AG20443 (cell line): ENCODE measurements around the gene THAP8.

Source experiments
- DNase-seq: peaks from one replicate; pipeline ENCODE4 v3.0.0; 2012; ENCODE audit warnings: low spot score, mixed read lengths

Gene THAP8, protein sequence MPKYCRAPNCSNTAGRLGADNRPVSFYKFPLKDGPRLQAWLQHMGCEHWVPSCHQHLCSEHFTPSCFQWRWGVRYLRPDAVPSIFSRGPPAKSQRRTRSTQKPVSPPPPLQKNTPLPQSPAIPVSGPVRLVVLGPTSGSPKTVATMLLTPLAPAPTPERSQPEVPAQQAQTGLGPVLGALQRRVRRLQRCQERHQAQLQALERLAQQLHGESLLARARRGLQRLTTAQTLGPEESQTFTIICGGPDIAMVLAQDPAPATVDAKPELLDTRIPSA

DNA sequence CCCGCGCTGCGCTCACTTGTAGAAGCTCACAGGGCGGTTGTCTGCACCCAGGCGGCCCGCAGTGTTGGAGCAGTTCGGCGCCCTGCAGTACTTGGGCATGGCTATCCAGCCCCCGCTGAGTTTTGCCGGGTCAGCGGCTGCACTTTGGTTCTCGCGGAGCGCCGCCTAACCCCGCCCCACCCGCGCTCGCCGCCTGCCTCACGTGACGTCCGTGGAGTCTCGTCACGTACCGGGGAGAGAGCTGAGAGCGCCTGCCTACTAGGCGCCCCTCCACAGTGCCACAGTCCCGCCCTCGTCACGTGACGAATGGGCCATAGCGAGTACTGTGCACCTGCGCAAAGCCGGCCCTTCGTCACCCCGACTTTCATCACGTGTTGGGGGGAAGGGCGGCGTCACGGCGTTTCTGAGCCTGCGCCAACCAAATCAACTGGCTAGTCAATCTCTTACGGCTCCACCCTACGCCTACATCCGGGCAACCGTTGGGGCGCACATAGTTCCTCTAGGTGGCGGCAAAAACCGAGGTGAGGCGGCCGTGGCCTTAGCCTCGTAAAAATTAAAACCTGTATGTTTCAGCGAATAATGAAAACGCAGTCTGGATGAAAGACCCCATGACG, at the start of gene THAP8:
Gene THAP8 (minus strand): TSS at position 167 of the 614 bp plus-strand sequence. CDS start 68 bp downstream, at position 99.
- DNase-seq, result peak; percentile 100

DNA sequence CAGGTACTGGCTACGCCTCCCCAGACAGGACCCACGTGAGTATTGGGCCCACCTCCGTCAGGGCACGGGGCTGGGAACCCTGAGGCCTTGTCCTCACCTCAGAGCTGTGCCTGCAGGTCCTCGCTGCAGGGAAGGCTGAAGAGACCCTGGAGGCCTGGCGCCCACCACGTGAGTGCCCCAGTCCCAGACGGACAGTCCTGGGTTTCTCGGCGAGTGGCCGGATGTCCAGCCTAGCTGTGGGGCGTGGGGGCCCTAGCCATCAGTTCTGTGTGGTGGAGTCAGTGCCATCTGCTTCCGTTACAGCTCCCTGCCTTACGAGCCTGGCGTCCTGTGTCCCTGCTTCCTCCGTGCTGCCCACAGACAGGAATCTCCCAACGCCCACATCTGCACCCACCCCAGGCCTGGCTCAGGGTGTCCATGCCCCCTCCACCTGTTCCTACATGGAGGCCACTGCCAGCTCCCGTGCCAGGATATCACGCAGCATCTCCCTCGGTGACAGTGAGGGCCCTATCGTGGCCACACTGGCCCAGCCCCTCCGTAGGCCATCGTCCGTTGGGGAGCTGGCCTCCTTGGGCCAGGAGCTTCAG, 49.0 kb upstream of the THAP8 start:
- no peak for DNase-seq

DNA sequence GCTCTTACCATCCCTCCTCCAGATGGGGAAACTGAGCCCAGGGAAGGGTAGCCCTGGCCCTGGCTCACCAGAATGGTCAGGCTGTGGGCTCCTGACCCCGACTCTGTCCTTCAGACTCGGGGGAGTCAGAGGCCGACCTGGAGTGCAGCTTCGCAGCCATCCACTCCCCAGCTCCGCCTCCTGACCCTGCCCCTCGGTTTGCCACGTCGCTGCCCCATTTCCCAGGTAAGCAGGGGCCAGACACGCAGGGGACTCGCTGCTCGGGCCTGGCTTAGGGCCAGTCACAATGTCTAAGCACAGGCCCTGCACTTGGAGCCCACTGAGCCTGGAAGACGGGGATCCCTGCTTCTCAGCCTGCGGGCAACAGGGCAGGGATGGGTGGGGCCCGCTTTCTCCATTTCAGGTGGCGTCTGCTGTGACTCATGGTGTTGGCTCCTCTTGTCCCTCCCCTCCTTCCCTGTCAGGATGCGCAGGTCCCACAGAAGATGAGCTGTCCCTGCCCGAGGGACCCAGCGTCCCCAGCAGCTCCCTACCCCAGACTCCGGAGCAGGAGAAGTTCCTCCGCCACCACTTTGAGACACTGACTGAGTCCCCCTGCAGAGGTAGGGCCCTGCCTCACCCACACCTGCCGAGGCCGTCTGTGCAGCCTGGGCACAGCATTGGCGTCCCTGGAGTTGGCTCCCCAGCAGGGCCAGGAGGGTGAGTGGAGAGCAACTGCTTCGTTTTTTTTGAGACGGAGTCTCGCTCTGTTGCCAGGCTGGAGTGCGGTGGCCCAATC, 47.7 kb upstream of the THAP8 start:
- no peak for DNase-seq

DNA sequence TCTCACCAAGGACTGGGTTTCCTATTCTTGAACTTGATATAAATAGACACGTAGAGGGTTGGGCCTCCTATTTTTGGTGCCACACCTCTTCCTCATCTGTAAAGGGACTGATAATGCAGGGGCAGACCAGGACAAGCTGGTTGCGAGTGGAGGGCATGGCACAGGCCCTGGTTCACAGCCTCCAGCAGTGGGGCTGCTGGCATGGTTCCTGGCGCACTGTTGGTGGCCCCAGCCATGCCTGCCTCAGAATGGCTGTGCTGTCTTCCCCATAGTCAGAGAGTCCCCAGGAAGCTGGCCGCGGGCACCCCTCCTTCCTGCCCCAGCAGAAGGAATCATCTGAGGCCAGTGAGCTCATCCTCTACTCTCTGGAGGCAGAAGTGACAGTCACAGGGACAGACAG, 46.4 kb upstream of the THAP8 start:
- no peak for DNase-seq

DNA sequence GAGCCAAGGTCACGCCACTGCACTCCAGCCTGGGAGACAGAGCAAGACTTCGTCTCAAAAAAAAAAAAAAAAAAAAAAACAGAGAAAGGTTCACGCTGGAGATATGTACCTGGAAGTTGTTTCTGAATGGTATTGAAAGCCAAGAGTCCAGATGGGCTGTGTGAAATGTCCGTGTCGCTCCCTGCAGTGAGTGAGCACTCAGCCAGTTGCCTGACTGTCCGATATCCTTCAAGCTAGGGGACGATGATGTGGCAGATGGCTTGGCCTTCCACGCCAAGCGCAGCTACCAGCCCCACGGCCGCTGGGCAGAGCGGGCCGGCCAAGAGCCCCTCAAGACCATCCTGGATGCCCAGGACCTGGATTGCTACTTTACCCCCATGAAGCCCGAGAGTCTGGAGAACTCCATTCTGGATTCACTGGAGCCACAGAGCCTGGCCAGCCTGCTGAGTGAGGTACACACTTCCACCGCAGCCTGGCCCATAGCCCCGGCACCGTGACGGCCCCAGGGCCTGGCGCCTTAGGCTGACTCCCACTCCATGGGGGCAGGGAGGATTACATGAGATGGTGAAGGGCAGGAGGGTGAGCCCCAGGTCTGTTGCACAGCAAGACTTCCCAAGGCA, 45.2 kb upstream of the THAP8 start:
- no peak for DNase-seq

DNA sequence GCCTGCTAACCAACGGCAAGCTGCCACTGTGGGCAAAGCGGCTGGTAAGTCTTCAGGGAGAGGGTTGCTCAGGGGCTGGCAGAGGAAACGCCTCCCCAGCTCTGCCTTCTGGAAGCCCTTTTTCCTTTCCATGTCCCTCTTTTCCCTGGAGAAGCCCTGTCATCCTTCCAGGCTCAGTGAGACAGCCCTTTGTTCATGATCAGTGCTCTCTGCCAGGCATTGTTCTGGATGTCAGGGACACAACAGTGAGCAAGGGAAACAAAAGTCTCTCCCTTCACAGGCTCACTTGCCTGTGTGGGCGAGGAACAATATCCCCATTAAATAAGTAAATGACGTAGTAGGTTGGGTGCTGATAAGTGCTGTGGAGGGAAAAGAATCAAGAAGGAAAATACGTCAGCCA, 43.0 kb upstream of the THAP8 start:
- no peak for DNase-seq

DNA sequence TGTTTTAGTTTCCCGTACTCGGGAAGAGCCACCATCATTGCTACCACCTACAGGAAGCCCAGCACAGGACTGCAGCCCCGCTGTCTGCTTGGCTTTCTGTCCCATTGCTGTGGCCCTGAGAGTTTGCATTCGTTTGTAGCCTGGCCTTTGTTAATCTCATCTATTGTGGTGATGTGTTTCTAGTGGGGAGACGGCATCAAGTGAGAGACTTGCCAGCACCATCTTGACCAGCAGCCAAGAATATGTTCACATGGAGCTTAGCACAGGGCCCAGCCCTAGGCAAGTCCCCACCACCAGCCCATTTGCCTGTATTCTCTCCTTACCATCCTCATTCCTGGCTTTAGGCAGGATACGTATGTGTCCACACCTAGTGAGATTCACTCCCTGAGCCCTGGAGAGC, 39.6 kb upstream of the THAP8 start:
- no peak for DNase-seq

DNA sequence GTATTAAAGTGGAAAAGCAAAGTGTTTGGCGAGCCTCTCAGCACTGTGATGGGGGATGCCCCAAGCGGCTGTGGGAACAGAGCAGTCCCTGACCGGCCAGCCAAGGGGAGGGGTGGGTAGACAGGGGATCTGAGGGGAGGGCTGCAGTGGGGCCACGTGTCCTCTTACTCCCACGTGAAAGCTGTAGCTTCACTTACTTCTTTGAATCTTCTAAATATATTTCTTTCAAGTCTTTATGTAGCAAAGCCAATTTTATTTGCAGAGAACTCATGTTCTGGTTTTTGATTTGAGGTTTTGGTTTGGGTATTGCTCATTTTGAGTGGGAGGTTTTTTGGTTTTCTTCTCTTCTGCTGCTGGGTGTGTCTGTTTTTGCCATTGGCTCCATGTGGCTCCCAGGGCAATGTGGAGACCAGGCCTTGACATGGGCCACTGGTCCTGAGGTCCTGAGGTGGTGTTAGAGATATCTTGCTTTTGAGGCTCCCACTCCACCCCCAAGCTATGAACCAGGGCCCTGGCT, 39.1 kb upstream of the THAP8 start:
- DNase-seq, result peak; percentile 49

DNA sequence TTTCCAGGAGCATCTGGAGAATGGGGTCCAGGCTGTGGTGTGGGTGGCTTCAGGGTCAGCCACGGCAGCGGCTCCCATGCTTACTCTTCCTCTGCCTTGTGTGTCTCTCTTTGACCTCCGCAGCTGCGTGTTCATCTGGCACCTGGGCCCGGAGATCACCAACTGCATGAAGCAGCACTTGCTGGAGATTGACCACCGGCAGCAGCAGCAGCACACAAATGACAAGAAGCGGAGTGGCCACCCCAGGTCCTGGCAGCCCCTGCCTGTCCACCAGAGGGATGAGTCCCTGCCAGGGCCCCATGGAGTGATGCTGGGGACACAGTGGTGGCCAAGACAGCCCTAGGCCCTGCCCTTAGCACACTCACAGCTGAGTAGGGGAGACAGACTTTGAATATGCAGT, 38.5 kb upstream of the THAP8 start:
- no peak for DNase-seq

DNA sequence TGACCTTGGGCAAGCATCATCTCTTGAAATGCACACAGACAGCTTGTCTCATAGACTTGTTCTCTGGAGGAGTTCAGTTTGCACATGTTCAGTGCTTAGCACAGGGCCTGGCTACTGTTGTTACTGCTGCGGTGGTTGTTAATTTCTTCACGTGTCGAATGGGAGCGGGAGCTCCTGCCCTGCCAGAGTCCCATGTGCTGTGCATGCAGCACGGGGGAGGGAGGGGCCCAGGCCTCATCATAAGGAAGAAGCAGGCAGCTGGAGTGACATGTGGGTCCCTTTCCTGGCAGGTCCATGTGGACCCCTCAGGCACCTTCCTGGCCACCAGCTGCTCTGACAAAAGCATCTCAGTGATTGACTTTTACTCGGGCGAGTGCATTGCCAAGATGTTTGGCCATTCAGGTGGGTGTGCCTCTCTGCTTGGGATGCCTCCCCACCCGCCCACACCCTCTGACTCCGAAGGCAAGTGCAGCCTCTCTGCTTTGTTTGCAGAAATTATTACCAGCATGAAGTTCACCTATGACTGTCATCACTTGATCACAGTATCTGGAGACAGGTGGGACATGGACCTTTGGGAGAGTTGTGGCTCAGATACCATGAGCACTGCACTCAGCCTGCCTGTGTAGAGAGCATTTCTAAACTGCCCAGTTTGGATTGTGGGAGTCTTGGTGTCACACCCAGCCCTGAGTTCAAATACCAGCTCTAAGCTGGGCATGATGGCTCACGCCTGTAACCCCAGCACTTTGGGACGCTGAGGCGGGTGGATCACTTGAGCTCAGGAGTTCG, 37.0 kb upstream of the THAP8 start:
- no peak for DNase-seq

DNA sequence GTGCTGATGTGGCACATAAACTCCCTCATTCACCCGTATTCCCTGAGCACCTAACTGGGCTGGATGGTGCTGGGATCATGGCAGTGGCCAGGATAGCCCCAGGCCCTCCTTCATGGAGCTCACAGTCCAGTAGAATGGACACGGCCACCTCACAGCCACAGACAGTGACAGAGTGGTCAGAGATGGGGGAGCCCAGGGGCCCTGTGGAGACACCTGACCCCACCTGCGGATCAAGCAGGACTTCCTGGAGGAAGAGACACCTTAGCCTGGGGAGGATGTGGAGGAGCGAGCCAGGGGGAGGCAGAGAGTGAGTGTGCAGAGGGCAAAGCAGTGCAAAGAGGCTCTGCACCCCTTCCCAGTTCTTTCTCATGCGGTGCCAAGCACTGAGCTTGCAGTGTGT, 35.8 kb upstream of the THAP8 start:
- DNase-seq, result no peak

DNA sequence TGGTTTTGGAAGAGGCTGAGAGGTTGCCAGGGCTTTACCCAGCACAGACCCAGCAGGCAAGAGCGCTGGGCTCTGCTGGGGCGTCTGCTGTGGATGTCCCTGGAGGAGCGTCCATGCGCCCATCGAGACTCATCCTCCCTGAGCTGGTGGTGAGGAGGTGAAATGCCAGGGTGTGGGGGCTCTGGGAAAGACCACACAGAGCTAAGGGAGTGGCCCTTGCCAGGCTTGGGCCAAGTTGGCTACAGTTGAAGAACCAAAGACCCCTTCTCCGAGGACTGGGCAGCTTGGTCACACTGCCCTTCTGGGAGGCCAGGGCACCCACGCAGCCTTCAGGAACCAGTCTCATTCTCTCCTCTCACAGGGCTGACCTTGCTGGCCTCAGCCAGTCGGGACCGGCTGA, 32.2 kb upstream of the THAP8 start:
- no peak for DNase-seq

DNA sequence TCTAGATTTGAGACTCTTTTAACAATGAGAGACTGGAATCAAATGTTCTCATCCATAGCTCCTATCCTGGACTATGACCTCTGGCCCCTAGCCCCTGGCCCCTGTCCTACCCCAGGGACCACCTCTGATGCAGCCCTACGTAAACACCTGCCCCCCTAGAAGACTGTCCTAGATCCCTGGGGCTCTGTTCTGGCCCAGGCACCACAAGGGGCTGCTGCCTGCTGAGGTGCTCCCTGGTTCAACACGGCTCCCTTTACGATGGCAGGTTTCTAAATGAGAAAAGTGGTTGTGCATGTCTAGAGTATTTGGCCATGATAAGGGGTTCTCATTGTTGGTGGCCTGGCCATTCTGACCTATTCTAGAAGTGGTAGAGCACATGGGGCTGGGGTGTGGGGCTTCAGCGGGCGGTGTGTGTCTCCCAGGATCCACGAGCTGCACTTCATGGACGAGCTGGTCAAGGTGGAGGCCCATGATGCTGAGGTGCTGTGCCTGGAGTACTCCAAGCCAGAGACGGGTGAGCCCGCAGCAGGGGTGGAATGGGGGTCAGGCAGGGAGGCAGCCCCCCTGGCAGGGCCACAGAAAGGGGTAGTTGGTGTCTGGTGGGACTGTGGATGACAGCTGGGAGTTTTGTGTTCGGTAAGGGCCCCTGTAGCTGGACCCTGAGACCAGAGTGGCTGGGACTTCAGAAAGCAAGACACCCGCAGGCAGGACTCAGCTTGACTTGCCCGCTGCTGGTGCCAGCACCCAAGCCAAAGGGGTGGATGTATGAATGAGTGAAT, 30.3 kb upstream of the THAP8 start:
- no peak for DNase-seq

DNA sequence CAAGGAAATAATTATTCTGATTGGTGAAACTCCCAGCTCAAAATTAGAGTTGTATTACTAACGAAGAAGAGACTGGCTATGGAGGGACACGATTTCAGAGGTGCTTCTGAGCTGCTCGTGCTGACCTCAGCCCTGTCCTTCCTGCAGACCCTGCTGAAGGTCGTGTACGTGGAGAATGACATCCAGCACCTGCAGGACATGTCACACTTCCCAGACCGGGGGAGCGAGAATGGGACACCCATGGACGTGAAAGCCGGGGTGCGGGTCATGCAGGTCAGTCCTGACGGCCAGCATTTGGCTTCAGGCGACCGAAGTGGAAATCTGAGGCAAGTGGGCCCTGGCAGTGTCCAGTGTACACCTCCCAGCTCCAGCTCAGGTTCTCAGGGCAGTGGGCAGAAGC, 28.8 kb upstream of the THAP8 start:
- no peak for DNase-seq

DNA sequence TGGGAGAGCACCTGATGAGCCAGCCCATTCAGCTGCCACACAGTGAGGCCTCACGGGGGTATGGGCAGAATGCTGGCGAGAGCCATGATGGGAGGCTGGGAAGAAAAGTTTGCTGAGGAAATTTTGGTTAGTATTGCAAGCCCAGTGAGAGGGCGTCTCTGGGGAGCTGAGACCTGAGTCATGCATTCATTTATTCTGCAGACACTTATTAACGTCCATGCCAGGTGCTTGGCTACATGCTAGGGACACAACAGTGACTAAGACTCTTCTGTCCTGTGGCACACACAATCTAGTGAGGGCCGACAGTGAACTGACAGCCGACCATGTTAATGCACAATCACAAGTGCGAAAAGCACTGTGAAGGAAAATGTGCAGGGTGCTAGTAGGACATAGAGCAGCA, 27.8 kb upstream of the THAP8 start:
- DNase-seq, result no peak

DNA sequence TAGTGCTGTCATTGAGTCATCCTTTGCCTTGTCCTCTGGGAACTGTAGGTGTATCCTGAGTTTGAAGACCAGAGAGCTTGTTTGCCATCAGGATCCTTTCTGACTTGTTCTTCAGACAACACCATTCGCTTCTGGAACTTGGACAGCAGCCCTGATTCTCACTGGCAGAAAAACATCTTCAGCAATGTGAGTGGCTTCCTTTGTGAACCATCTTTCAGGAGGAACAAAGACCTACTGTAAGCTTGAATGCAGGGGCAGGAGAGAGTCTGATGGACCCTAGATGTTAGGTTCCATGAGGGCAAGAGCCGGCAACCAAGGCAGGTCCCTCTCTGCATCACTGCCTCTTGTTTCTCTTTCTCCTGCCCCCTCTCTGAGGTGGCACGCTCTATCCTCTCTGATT, 27.3 kb upstream of the THAP8 start:
- DNase-seq, result no peak

DNA sequence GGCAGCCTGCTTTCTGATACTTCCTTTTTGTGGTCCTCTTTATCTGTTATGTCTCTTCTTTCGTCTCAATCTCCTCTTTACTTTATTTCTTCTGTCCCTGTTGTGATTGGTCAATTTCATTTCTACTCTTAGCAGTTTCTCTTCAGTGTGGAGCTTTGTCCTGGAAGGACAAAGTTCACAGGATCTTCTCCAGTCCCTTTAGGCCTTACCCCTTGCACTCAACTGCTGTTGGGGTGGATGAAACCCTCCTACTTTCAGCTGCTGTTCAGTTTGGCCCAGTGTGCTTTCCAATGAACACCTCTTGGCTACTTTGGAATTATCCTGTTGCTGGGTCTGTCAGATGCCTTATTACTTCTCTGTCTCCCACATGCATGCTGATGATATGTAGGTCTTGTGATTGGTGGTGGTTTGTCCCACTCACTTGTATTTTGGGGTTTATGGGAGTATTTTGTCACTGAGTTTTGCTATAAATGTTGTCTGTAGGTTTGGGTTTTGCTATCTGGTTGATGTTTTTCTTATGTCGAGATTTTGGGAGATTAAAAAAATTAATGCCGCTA, 25.4 kb upstream of the THAP8 start:
- no peak for DNase-seq

DNA sequence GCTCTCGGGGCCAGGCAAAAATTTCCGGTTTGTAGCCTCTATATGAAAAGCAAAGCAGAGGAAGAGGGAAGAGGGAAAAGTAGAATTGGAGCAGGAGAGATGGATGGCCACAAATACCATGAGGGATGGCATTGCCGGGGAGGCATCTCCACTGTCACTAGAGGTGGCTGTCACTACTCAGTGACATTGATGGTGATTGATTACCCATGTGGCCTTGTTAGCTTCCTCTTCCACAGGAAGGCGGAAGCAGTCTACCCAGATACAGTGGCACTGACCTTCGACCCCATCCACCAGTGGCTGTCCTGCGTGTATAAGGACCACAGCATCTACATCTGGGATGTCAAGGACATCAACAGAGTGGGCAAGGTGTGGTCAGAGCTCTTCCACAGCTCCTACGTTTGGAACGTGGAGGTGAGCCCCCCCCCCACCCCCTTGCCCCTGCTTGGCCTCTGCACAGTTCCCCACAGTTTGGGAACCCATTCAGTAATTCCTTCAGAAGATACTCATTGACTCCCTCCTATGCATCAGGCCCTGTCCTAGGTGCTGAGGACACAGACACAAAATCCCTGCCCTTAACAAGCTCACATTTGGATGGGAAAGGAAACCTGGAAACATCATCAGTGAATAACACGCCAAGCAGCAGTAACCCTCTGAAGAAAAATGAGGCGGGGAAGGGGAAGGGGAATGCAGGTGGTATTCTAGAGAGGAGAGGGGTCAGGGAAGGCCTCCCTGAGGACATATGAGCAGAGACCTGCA, 19.2 kb upstream of the THAP8 start:
- no peak for DNase-seq

DNA sequence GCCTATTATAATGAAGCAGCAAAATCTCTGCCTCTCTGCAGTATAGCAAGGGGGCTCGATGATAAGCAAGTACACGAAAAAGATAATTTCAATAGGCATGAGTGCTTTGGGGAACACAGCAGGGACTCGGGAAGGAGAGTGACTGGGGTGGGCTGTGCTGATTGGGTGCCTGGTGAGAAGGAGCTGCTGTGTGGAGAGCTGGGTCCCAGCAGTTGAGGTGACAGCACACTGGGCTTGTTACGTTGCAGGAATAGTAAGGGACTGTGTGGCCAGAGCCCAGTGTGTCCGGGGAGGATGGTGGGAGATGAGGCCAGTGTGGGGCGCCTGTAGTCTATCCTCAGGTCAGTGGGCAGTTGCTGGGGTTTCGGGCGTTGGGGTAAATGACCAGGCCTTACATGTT, 18.0 kb upstream of the THAP8 start:
- no peak for DNase-seq
